ENCODE measurements around the gene SORCS1. TPM values are rescaled to one million over a fixed set of nuclear protein-coding genes. Genes with fewer than 3 reads are reported as not detected.

SORCS1 gene
- total and polyA plus RNA-seq, 2 of the 13 experiments (the other 11 are each of a cell fraction or from before 2014, with no cell fraction given) = not detected

GRCh38 chr10:106534441-106534840, 630.1 kb downstream of the SORCS1 start:
- no peaks in the 10 kb centered on the region for H3K36me3 ChIP-seq (replicated peaks in 1 of 2; ENCODE audit: control insufficient read depth in 1 of 2, insufficient read depth in 2 of 2, low read length in 2 of 2)
- FAIRE-seq (no peak), DNase-seq (ENCODE audit: low spot score) (no peak), ATAC-seq (no peak)
- H3K79me2 ChIP-seq (ENCODE audit: insufficient read depth, low read length) = no peaks in the 10 kb centered on the region
- H3K9ac ChIP-seq (ENCODE audit: insufficient read depth, low read depth, low read length) = no peak overlapping the region
- H3K4me3 ChIP-seq (replicated peaks in 1 of 3; ENCODE audit: insufficient read depth in 1 of 3, low read depth in 2 of 3, low read length in 3 of 3) = no peak overlapping the region
- WGBS (ENCODE audit: low lambda C conversion rate) = 19% methylated on average over 2 of the region's 2 CpGs
- BruUV-seq (replicated peaks) = no TSS peak
- no peak overlapping the region for H2AFZ ChIP-seq (ENCODE audit: low read length)
- ChIA-PET POLR2A (no interaction called here), CTCF (ENCODE audit: low intra/inter-chr PET ratio, low total read pairs) (no interaction called here)
- H3K4me1 ChIP-seq (ENCODE audit: insufficient read depth, low read length) = no peaks in the 10 kb centered on the region
- intact Hi-C loops (cut with micrococcal nuclease; ENCODE audit: unreplicated experiment) (no loop called here), in situ Hi-C loops (cut with HindIII; ENCODE audit: extremely low pct_ligation_motif_present, low pct_unique_long_range_greater_than_20kb) (no loop called here)
- H3K27me3 ChIP-seq (ENCODE audit: control insufficient read depth in 1 of 2, insufficient read depth in 2 of 2, low read length in 2 of 2) = no peaks in the 10 kb centered on the region
- TF ChIP-seq ZKSCAN5 (CRISPR knock-in tag; IDR thresholded peaks at IDR 0.05) = no peak
- TF ChIP-seq, protein P1, sequence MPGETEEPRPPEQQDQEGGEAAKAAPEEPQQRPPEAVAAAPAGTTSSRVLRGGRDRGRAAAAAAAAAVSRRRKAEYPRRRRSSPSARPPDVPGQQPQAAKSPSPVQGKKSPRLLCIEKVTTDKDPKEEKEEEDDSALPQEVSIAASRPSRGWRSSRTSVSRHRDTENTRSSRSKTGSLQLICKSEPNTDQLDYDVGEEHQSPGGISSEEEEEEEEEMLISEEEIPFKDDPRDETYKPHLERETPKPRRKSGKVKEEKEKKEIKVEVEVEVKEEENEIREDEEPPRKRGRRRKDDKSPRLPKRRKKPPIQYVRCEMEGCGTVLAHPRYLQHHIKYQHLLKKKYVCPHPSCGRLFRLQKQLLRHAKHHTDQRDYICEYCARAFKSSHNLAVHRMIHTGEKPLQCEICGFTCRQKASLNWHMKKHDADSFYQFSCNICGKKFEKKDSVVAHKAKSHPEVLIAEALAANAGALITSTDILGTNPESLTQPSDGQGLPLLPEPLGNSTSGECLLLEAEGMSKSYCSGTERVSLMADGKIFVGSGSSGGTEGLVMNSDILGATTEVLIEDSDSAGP (CRISPR knock-in tag; IDR thresholded peaks at IDR 0.05; ENCODE audit: borderline replicate concordance) = no peak
- TF ChIP-seq PAX8 (CRISPR knock-in tag; IDR thresholded peaks at IDR 0.05; ENCODE audit: borderline replicate concordance) = no peak
- no peak overlapping the region for H3K27ac ChIP-seq (ENCODE audit: extremely low read length, insufficient read depth, low read length)
- peaks cover 53% of the 10 kb centered on the region for H3K9me3 ChIP-seq (ENCODE audit: low read length)
- no peak overlapping the region for H3K4me2 ChIP-seq (ENCODE audit: low read depth, low read length)
- no peaks in the 10 kb centered on the region for H4K20me1 ChIP-seq (ENCODE audit: insufficient read depth, low read length)

GRCh38 chr10:106528702-106529101, 635.8 kb downstream of the SORCS1 start:
- FAIRE-seq = no peak
- CTCF ChIA-PET (ENCODE audit: low intra/inter-chr PET ratio, low total read pairs) = no interaction called here
- TF ChIP-seq YEATS4 (CRISPR knock-in tag; IDR thresholded peaks at IDR 0.05; ENCODE audit: borderline replicate concordance) (no peak), ZBTB10 (CRISPR knock-in tag; IDR thresholded peaks at IDR 0.05; ENCODE audit: borderline replicate concordance) (no peak), ZNF577 (CRISPR knock-in tag; IDR thresholded peaks at IDR 0.05; ENCODE audit: borderline replicate concordance, low read depth) (no peak), SP4 (CRISPR knock-in tag; IDR thresholded peaks at IDR 0.05) (no peak)

More at GRCh38 chr10:106528702-106529101, 635.8 kb downstream of the SORCS1 start:
- no peak overlapping the region for H3K27ac ChIP-seq (ENCODE audit: extremely low read length, insufficient read depth, low read length)
- WGBS (ENCODE audit: low lambda C conversion rate) = 11% methylated on average over 2 of the region's 2 CpGs
- H3K36me3 ChIP-seq (replicated peaks in 1 of 2; ENCODE audit: control insufficient read depth in 1 of 2, insufficient read depth in 2 of 2, low read length in 2 of 2) = no peaks in the 10 kb centered on the region
- H4K20me1 ChIP-seq (ENCODE audit: insufficient read depth, low read length) = no peaks in the 10 kb centered on the region
- intact Hi-C loops (cut with micrococcal nuclease; ENCODE audit: unreplicated experiment) = no loop called here
- ATAC-seq (no peak), DNase-seq (ENCODE audit: low spot score) (no peak)
- BruUV-seq (replicated peaks) = no TSS peak
- no peak overlapping the region for H3K4me2 ChIP-seq (ENCODE audit: low read depth, low read length)
- POLR2A ChIA-PET = no interaction called here
- no peaks in the 10 kb centered on the region for H3K27me3 ChIP-seq (ENCODE audit: control insufficient read depth in 1 of 2, insufficient read depth in 2 of 2, low read length in 2 of 2)
- H3K4me1 ChIP-seq (ENCODE audit: insufficient read depth, low read length) = no peaks in the 10 kb centered on the region
- H3K9me3 ChIP-seq (ENCODE audit: low read length) = peaks cover 70% of the 10 kb centered on the region
- H3K4me3 ChIP-seq (replicated peaks in 1 of 3; ENCODE audit: insufficient read depth in 1 of 3, low read depth in 2 of 3, low read length in 3 of 3) = no peak overlapping the region
- no peak overlapping the region for H2AFZ ChIP-seq (ENCODE audit: low read length)
- no peaks in the 10 kb centered on the region for H3K79me2 ChIP-seq (ENCODE audit: insufficient read depth, low read length)
- H3K9ac ChIP-seq (ENCODE audit: insufficient read depth, low read depth, low read length) = no peak overlapping the region
- in situ Hi-C loops (cut with HindIII; ENCODE audit: extremely low pct_ligation_motif_present, low pct_unique_long_range_greater_than_20kb) = no loop called here

All from HepG2 (cell line).